HepG2 (cell line): ENCODE results near the gene BICDL2. TPM values are rescaled to one million over a fixed set of nuclear protein-coding genes. Genes with fewer than 3 reads are reported as not detected.

ENCODE experiments used
- ATF2 ChIP-seq: sonication (generic); formaldehyde crosslinking; IDR thresholded peaks from 2 replicates; pipeline ENCODE4 v1.4.0; 2020; ENCODE audit warnings: missing genetic modification reagents
- ELF3 ChIP-seq: IDR thresholded peaks from 2 replicates; pipeline ENCODE4 v1.6.1; 2016; ENCODE audit warnings: missing genetic modification reagents, missing compliant biosample characterization
- HMGXB3 ChIP-seq: sonication (generic); formaldehyde crosslinking; IDR thresholded peaks from 2 replicates; pipeline ENCODE4 v1.4.0; 2020; ENCODE audit warnings: missing genetic modification reagents, borderline replicate concordance
- IRF9 ChIP-seq: sonication (generic); formaldehyde crosslinking; IDR thresholded peaks from 2 replicates; pipeline ENCODE4 v1.8.0; 2022; ENCODE audit warnings: missing genetic modification reagents, mild to moderate bottlenecking, borderline replicate concordance
- ISX ChIP-seq: sonication (generic); formaldehyde crosslinking; conservative IDR thresholded peaks from 2 replicates; pipeline ENCODE4 v1.5.0; 2020; ENCODE audit warnings: missing genetic modification reagents
- JDP2 ChIP-seq: sonication (generic); formaldehyde crosslinking; IDR thresholded peaks from 2 replicates; pipeline ENCODE4 v1.8.1; 2022; ENCODE audit warnings: missing genetic modification reagents, borderline replicate concordance
- MAFF ChIP-seq: IDR thresholded peaks from 2 replicates; pipeline ENCODE4 v1.6.1; 2011; ENCODE audit warnings: low read depth, low read length, improper control_type of control experiment
- MED1 ChIP-seq: sonication (generic); formaldehyde crosslinking; IDR thresholded peaks from 2 replicates; pipeline ENCODE4 v1.4.0; 2020; ENCODE audit warnings: missing genetic modification reagents
- MIER3 ChIP-seq: IDR thresholded peaks from 2 replicates; pipeline ENCODE4 v1.6.1; 2016; ENCODE audit warnings: missing compliant biosample characterization, borderline replicate concordance
- NCOA5 ChIP-seq: sonication (generic); formaldehyde crosslinking; IDR thresholded peaks from 2 replicates; pipeline ENCODE4 v1.4.0; 2020; ENCODE audit warnings: missing genetic modification reagents
- NFE2 ChIP-seq: sonication (generic); formaldehyde crosslinking; IDR thresholded peaks from 2 replicates; pipeline ENCODE4 v1.4.0; 2020; ENCODE audit warnings: missing genetic modification reagents
- NFE2L1 ChIP-seq: sonication (generic); formaldehyde crosslinking; IDR thresholded peaks from 2 replicates; pipeline ENCODE4 v1.4.0; 2020; ENCODE audit warnings: missing genetic modification reagents, mild to moderate bottlenecking, borderline replicate concordance
- PCBP1 ChIP-seq: fragments of 200-400 bp; formaldehyde crosslinking; IDR thresholded peaks from 2 replicates; pipeline ENCODE4 v1.6.1; 2017; ENCODE audit warnings: mild to moderate bottlenecking, low read depth, low read length, borderline replicate concordance
- SP1 ChIP-seq, 2 experiments: fragments of 450-650 bp in 1 of 2; sonication (generic) in 1 of 2; formaldehyde crosslinking in 1 of 2; IDR thresholded peaks; 2 replicates each; pipeline versions ENCODE4 v1.4.0 to v1.6.1; 2016 to 2020; ENCODE audit warnings: missing genetic modification reagents in 1 of 2
- ZKSCAN5 ChIP-seq: sonication (generic); formaldehyde crosslinking; IDR thresholded peaks from 2 replicates; pipeline ENCODE4 v1.5.1; 2020; ENCODE audit warnings: mild to moderate bottlenecking, missing genetic modification reagents
- ZNF263 ChIP-seq: sonication (generic); formaldehyde crosslinking; IDR thresholded peaks from 2 replicates; pipeline ENCODE4 v1.4.0; 2020; ENCODE audit warnings: missing genetic modification reagents
- ZNF576 ChIP-seq: sonication (generic); formaldehyde crosslinking; IDR thresholded peaks from 2 replicates; pipeline ENCODE4 v1.4.0; 2020; ENCODE audit warnings: mild to moderate bottlenecking, missing genetic modification reagents
- ZNF597 ChIP-seq: sonication (generic); formaldehyde crosslinking; IDR thresholded peaks from 2 replicates; pipeline ENCODE4 v1.5.0; 2020; ENCODE audit warnings: missing genetic modification reagents
- ZNF749 ChIP-seq: sonication (generic); formaldehyde crosslinking; IDR thresholded peaks from 2 replicates; pipeline ENCODE4 v1.8.0; 2022; ENCODE audit warnings: mild to moderate bottlenecking, missing genetic modification reagents, moderate library complexity, borderline replicate concordance
- polyA plus RNA-seq, 8 experiments: library from polyadenylated mRNA; depleted of rRNA in 3 of 8; stranded (reverse) in 7 of 8; unstranded in 1 of 8; fragments of >200 nt; fragmentation: Illumina TruSeq in 4 of 8; extraction: Trizol in 4 of 8; gene quantifications; 2 replicates each; pipeline versions ENCODE4 v1.2.1 to v1.2.3, GENCODE V29; 2011 to 2016; ENCODE audit warnings: low read depth in 4 of 8, missing spikeins in 1 of 8, mixed read lengths in 1 of 8; ENCODE audit not compliant: insufficient read depth in 1 of 8
- total RNA-seq, 5 experiments: library from RNA; depleted of rRNA; stranded (reverse); fragments of >200 nt; fragmentation: Illumina TruSeq; extraction: Trizol; gene quantifications; 2 replicates each; pipeline ENCODE4 v1.2.3, GENCODE V29; 2016; ENCODE audit warnings: low read depth in 1 of 5
- TF ChIP-seq, protein P1 (sequence below): IDR thresholded peaks from 2 replicates; pipeline ENCODE4 v1.6.1; 2016; ENCODE audit warnings: low read depth, borderline replicate concordance

Gene BICDL2
- total and polyA plus RNA-seq, 2 of the 13 experiments (the other 11 are each of a cell fraction or from before 2014, with no cell fraction given) = 0.12 TPM; not detected in 1

DNA sequence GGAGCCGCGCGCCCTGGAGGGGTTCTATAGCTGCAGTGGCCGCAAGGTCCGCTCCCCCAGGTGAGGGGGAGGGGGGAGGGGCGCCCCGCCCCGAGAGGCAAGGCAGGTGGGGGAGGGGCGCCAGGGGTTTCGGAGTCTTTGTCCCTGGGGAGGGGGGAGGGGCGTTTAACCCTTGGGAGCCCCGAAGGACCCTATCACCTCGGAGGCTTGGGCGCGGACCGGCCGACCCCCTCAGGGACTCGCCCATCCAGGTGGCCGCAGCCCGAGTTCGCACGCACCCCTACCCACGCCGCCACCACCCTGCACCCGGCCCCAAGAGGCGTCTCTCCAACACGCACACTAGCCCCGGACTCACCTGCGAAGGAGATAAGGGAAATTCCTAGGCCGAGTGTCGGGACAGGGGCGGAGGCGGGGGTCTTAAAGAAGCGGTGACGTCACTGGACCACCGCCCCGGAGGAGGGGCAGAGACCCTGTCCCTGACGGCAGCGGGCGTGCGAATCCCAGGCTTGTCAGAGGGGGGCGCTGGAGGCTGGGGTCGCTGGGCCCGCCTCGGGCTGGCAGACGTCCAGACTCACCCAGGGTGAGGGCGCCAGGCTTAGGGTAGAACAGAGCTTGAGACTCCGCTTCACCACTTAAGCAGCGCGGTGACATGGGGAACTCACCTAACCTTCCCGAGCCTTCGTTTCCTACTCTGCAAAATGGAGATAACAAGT lies 18.8 kb downstream of the BICDL2 start, which contains the start of gene CLDN6 (continued):
- TF ChIP-seq ATF2 (peak; percentile 45; the same call in 1 of the 2 replicates), NFE2L1 (CRISPR knock-in tag) (no peak), ISX (CRISPR knock-in tag) (no peak), MED1 (no peak), MAFF (no peak), ZNF597 (CRISPR knock-in tag) (no peak), ZNF576 (CRISPR knock-in tag) (no peak), SP1 (IDR thresholded peaks at IDR 0.05) (no peak), SP1 (CRISPR knock-in tag; IDR thresholded peaks at IDR 0.05) (peak; percentile 63; the same call in 1 of the 2 replicates), ZKSCAN5 (CRISPR knock-in tag) (no peak), ZNF749 (CRISPR knock-in tag) (no peak), ZNF263 (no peak), NCOA5 (CRISPR knock-in tag) (no peak), ELF3 (CRISPR knock-in tag) (no peak), NFE2 (no peak), PCBP1 (no peak), IRF9 (CRISPR knock-in tag) (no peak), HMGXB3 (CRISPR knock-in tag) (no peak), MIER3 (no peak), JDP2 (CRISPR knock-in tag) (no peak)
- TF ChIP-seq, protein P1, sequence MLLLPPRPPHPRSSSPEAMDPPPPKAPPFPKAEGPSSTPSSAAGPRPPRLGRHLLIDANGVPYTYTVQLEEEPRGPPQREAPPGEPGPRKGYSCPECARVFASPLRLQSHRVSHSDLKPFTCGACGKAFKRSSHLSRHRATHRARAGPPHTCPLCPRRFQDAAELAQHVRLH = peak; percentile 21; the same call in 1 of the 2 replicates
